Stimulated activated naive CD8-positive, alpha-beta T cell treated with anti-CD3 and anti-CD28 coated beads, Interleukin-15, Interleukin-2, amounts not matched to agents 100 U/mL and 50 U/mL, for 24 hours (primary cell): ENCODE measurements around the gene TRERF1.

Source experiments
- ATAC-seq: fragments of 150-1000 bp; cut with Tn5 transposase; one replicate; pipeline ENCODE4 v1.10.0; 2021
- DNase-seq: peaks from one replicate; pipeline ENCODE4 v3.0.0; 2021

TRERF1 gene

DNA sequence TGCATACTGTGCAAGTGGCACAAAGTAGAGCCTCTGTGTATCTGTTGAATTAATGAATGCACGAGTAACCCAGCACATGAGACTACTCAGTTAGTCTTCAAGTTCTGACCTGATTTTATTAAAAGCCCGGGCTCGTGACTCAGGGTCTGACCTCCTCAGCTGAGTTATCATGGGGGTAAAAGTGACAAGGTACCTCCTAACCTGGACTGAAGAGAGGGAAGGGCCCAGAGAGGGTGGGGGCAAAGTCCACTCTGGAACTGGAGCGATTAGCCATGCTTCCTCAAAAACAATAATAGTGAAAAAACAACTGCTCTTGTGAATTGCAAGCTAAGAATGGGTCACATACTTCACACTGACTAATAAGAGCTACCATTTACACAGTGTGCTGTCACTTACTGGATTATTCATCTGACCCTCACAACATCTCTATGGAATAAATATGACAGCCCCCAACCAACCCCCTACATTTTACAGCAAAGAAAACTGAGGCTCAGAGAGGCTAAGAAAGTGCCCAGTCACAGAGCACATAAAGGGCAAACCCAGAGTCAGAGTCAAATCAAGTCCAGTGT lies 26.7 kb downstream of the TRERF1 start:
- ATAC-seq: no peak
- DNase-seq: no peak

DNA sequence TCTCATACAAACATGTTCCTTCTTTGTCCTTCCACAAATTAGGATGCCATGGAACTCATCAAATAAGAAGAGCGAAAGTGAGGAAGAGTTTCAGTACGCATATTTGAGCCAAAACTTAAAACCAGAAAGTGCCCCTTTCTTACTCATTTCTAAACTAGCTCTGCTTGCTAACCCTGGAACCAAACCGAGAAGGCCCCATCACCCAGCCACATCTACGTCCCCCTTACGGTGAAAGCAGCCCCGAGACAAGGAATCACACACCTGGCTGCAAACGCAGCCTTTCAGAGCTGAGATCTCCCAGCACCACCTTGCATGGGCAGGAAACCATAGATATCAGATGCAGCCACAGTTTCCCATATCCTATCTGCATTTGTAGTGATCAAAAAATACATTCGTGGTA lies 28.5 kb downstream of the TRERF1 start:
- ATAC-seq (peak; percentile 79), DNase-seq (peak; percentile 55)

DNA sequence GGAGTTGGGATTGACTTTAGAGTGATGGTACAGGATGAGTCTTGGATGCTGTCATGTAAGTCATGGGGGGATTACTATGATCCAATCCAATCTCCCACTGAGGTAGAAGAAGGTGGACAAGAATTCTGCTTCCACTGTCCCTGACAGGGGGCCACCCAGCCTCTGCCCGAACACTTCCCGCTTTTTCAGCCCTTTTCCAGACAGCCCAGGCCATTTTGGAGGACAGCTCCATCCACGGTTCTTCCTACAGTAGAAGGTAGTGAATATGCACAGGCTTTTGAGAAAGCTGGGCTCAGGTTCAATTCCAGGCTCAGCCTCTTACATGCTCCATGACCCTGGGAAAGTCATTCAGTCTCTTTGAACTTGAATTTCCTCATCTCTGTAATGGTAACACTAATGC lies 31.0 kb downstream of the TRERF1 start:
- ATAC-seq: no peak
- DNase-seq: no peak

DNA sequence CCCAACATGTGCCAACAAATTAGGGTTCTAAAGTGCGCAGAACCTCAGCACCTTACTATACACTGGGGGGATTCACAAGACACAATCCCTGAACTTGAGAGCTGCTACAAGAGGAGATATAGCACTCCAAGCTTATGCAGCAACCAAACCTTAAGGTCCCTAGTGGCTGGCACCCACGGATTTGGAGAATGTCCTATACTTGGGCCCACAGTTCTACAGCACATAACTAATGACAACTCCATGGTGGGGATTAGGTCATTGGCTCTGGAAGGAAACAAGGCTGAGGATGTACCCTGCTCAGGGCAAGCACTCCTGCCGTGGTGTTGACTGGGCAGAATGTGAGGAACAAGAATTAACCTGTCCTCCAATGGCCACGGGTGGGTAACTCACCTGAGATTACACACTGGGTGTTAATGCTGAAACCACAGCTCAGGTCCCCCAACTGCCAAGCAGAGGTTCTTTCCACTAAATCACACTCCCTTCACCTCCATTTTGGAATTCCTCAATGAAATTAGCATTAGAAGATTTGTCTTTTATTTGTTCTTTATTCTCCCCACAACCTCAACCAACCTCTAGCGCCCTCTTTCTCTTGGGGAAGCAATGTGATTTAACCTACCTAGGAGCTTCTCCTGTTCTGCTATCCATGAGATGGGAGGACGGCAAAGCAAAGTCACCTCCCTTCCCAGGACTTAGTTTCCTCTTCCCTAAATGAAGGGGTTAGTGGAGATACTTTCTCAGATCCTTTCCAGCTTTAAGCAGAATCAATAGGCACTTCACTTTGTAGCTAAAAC lies 32.0 kb downstream of the TRERF1 start:
- no peak for ATAC-seq
- DNase-seq: no peak

DNA sequence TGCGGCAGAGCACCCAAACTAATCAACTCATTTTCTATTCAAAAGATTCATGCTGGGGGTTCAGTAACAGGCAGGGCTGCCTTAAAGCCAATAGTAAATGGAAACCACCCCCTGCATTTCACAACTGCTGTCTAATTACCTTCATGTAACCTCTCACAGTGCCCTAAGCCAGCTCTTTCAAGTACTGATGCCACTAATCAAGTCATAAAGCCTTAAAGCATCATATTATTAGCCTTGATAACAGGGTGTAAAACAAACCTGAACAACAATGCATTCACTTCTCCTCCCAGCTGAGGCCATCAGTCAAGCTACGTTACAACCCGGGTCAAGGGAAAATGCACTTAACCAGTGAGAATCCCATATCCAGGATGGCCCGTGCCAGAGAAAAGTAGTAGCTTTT lies 33.0 kb downstream of the TRERF1 start:
- DNase-seq (no peak), ATAC-seq (no peak)

DNA sequence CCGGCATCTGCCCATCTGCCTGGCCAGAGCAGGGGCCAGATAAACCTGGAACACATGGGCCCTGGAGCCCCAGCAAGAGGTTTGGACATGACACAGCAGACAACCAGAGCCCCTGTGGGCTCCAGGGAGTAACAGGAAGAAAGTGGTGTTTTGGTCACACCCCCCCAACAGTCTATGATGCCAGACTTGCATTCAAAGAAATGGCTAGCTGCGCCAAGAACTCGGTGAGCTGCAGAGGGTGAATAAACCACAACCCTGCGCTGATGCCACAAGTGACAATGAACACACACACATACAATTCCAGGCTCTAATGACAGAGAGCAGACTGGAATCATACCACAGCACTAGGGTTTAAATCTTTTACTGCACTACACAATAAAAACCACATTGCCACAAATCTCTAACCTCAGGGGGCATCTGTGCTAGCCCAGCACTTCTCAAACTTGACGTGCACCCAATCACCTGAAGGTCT lies 34.0 kb downstream of the TRERF1 start:
- ATAC-seq: peak; percentile 80
- DNase-seq: peak; percentile 54

DNA sequence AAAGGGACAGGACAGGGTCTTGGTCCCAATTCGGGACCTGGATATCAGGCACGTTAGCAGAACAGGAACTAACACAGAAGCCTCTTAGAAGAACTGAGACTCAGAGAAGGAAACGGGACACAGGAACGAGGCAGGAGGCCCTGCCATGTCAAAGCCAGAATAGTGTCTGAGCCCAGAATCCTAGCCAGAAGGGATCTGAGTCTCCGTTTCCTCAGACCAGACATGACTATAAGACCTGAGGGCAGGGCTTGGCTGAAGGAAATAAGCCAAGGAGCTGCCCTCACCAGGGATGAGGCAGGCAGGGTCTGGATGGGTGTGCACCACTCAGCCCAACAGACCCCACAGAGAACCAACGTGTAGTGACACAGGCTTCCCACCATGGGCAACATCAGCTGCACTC lies 40.3 kb downstream of the TRERF1 start:
- DNase-seq (no peak), ATAC-seq (no peak)

GRCh38 chr6:42410861-42411260 lies 40.9 kb downstream of the TRERF1 start:
- DNase-seq (no peak), ATAC-seq (no peak)

DNA sequence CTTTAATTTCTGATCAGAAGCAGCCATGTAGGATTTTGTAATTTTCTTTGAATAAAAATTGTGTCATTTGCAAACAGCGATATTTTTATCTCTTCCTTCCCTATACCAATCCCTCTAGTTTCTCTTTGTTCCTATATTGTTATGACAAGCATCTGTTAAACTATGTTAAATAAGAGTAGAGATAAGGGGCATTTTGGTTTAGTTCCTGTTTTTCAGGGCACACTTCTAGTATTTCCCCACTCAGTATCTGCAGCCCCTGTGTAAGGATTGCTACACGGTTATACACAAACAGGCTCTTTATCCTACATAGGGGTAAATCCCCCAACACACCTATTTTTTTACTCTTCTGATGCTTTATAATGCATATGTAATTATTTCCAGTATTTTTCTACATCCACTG lies 42.1 kb downstream of the TRERF1 start:
- DNase-seq (no peak), ATAC-seq (no peak)

GRCh38 chr6:42407379-42407778 lies 44.3 kb downstream of the TRERF1 start:
- DNase-seq (no peak), ATAC-seq (no peak)

GRCh38 chr6:42406306-42407280 lies 45.1 kb downstream of the TRERF1 start:
- DNase-seq (no peak), ATAC-seq (no peak)

DNA sequence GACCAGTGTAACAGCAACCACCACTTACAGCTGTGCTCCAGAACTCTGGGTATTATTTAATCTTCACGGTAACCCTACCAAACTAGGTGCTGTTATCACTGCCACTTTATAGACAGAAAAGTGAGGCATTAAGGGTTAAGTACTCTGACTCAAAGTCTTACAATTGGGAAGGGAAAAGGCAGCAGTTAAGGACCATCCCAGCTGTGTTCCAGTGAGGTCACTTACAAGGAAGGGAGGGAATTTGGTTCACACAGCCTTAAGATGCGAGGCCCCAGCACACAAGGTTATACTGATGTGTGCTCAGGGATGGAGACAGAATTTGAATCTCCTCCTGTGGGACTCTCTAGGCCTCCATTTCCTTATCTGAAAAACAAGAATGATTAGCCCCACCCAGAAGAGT lies 46.7 kb downstream of the TRERF1 start:
- ATAC-seq: no peak

DNA sequence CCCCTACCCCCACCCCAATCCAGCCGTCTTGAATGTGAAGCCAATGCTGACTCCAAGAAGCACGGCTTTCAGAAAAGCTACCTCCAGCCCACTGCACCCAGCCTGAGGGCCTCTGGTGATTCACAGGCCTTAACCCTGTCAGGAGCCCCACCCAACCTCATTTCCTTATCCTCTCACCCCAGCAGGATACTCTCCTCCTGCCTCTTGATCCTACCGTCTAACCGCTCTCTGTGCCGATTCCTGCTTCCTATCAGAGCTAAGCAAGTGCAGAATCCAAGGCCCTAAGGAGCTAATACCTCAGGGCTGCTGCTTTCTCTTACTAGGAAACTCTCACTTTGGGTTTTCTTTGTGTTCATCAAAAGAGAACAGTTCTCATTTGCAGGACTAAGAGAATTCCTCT lies 47.2 kb downstream of the TRERF1 start:
- DNase-seq (peak; percentile 44), ATAC-seq (peak; percentile 64)

More for the DNA sequence above, 46.7 kb downstream of the TRERF1 start:
- no peak for DNase-seq

DNA sequence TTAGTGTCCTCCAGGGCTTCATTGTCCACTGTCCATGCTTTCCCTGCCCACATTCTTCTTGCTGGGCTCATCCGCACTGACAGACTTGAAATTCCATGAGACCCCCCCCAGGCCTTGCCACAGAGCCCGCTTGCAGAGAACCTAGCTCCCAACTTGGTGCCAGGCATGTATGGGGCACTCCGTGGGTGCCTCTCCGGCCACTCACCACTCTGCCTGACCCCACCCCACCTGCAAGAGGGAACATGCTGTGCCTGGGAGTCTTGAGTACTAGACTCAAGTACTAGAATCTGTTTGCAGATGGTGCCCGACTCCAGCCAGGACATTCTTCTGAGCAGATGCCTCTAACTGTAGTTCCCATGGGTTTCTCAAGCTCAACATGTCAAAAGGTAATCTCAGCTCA lies 47.9 kb downstream of the TRERF1 start:
- DNase-seq (no peak), ATAC-seq (no peak)

GRCh38 chr6:42403421-42403820 lies 48.3 kb downstream of the TRERF1 start:
- ATAC-seq: no peak
- DNase-seq: no peak

- peak; percentile 88 for ATAC-seq
- peak; percentile 54 for DNase-seq
Observed at GRCh38 chr6:42402184-42402583, 49.5 kb downstream of the TRERF1 start.

GRCh38 chr6:42401613-42401951 lies 50.1 kb downstream of the TRERF1 start:
- no peak for ATAC-seq
- no peak for DNase-seq

DNA sequence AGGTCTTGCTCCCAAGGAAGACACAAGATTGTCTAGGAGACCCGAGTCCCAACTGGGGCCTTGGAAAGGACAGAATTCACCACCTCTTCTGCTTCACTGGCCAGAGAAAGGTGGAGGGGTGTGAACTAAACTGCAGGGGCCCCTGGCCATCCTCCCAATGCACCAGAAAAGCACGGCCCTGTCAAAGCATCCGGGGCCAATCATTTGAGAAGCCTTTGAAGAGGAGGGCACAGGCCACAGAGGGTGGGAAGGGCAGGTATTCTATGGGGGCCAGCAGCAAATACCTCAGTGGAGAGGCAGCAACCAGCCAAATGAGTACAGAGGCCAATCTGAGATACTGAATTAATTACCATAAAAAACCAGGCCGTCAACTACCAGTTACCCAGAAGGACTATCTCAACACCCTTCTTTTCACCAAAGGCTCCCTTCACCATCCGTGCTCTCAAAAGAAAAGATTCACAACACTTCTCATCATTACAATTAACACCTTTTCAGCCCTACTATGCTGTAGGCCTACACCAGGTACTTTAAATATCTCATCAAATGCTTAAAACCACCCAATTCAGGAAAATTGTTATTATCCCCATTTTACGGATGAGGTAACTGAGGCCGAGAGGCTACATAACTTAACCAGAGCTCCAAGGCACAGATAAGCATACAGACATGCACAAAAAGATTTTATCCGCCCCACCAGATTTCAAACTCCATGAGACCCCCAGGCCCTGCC lies 50.7 kb downstream of the TRERF1 start:
- DNase-seq: no peak
- no peak for ATAC-seq

DNA sequence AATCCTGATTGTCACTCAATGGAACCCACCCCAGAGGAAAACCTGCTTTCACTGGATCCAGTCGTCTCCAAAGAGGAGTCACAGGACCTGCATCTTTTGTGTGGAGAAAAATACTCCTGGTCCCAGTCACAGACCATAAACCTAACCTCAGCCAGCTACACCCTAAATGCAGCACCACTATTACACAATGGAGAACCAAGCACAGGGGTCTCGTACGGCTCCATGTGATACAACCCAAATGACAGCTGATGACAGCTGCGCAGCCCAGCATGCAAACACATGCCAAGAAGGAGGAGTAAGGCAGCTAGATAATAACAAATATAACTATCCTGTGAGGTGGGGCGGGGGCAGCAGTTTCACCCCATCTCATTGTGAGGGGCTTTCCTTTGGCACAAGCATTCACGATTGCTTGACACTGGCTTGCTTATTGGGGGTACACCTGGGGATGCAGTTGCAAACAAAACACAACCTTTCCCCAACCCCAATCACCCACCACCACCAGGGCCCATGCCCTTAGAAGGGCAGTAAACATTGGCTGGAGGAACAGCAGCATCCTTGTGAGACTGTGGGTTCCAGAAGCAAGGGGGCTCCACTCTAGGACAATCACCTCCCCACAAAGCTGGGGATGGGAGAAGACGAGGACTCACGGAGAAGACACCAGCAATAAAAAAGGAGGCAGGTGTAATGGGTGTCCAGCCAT lies 51.5 kb downstream of the TRERF1 start:
- ATAC-seq: no peak
- no peak for DNase-seq

GRCh38 chr6:42396720-42397119 lies 55.0 kb downstream of the TRERF1 start:
- peak; percentile 53 for ATAC-seq

GRCh38 chr6:42394881-42395620 lies 56.7 kb downstream of the TRERF1 start:
- no peak for DNase-seq
- ATAC-seq: no peak

More at GRCh38 chr6:42396720-42397119, 55.0 kb downstream of the TRERF1 start:
- no peak for DNase-seq
